Stimulated activated naive CD8-positive, alpha-beta T cell treated with anti-CD3 and anti-CD28 coated beads, Interleukin-15, Interleukin-2, amounts not matched to agents 100 ng/mL and 50 ng/mL, for 24 hours (primary cell): ENCODE data around the gene THAP6.
"Not testable (repeated sequence)": the region's sequence is repeated elsewhere in the genome, so short reads cannot be mapped to it uniquely, and the experiment has no call there.

Experiments
- H3K27ac Mint-ChIP-seq: one replicate; pipeline ENCODE4 v1.8.0; 2021; ENCODE audit warnings: mild to moderate bottlenecking, mixed read lengths
- H3K27me3 Mint-ChIP-seq: one replicate; pipeline ENCODE4 v1.8.0; 2021; ENCODE audit warnings: mixed read lengths
- H3K36me3 Mint-ChIP-seq: one replicate; pipeline ENCODE4 v1.8.0; 2021; ENCODE audit warnings: low read depth, mixed read lengths
- H3K4me1 Mint-ChIP-seq: one replicate; pipeline ENCODE4 v1.8.0; 2021; ENCODE audit warnings: low read depth, mixed read lengths
- H3K4me3 Mint-ChIP-seq: one replicate; pipeline ENCODE4 v1.8.0; 2021; ENCODE audit warnings: mild to moderate bottlenecking, mixed read lengths
- H3K9me3 Mint-ChIP-seq: one replicate; pipeline ENCODE4 v1.8.0; 2021; ENCODE audit warnings: mixed read lengths

THAP6 gene

DNA sequence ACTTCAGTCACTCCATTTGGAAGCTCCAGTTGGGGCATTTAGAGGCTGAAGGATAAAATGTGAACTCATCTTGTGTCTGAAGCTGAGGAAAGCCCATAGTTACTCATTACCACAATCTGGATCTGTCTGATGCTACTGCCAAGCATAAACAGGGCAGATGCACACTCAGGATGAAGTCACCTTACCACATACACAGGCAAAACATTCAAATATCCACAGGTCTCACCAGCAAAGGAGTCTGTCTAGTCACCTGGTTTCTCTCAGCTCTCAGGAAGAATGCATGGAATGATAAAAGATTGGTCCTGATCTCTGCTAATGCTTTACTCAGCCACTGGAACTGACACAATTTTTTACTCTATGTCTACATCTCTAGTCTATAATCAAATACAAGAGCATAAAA lies 28.6 kb downstream of the THAP6 start:
- H3K4me3 Mint-ChIP-seq, result no peak overlapping the region
- no peaks in the 10 kb centered on the region for H3K4me1 Mint-ChIP-seq
- no peaks in the 10 kb centered on the region for H3K36me3 Mint-ChIP-seq
- H3K27ac Mint-ChIP-seq, result no peak overlapping the region
- no peaks in the 10 kb centered on the region for H3K9me3 Mint-ChIP-seq
- no peaks in the 10 kb centered on the region for H3K27me3 Mint-ChIP-seq

- not testable (repeated sequence) for H3K27me3 Mint-ChIP-seq, H3K36me3 Mint-ChIP-seq, H3K4me3 Mint-ChIP-seq, H3K9me3 Mint-ChIP-seq, H3K4me1 Mint-ChIP-seq, H3K27ac Mint-ChIP-seq
Observed at GRCh38 chr4:75544220-75544619, 29.9 kb downstream of the THAP6 start.

DNA sequence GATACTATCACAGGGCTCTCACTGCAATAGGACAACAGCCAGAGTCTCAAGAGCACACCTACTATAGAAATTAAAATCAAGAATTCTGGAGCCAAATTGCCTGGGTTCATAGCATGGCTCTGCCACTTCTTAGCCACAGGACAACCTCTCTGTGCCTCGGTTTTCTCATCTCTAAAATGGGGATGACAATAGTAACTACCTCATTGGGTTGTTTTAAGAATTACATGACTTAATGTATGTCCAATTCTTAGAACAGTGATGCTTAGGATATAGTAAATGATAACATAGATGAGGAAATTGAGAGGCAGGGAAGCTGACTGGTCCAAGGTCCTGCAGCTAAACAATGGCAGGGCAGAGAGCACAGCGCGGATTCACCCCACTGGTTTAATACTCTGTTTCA lies 30.6 kb downstream of the THAP6 start:
- no peaks in the 10 kb centered on the region for H3K9me3 Mint-ChIP-seq

GRCh38 chr4:75545526-75545925 lies 31.3 kb downstream of the THAP6 start:
- Mint-ChIP-seq H3K36me3 (no peaks in the 10 kb centered on the region), H3K9me3 (no peaks in the 10 kb centered on the region), H3K4me3 (no peak overlapping the region), H3K27ac (no peak overlapping the region), H3K4me1 (no peaks in the 10 kb centered on the region), H3K27me3 (no peaks in the 10 kb centered on the region)

More for the DNA sequence above, 30.6 kb downstream of the THAP6 start:
- Mint-ChIP-seq H3K4me1 (no peaks in the 10 kb centered on the region), H3K36me3 (no peaks in the 10 kb centered on the region), H3K4me3 (no peak overlapping the region), H3K27me3 (no peaks in the 10 kb centered on the region), H3K27ac (no peak overlapping the region)

DNA sequence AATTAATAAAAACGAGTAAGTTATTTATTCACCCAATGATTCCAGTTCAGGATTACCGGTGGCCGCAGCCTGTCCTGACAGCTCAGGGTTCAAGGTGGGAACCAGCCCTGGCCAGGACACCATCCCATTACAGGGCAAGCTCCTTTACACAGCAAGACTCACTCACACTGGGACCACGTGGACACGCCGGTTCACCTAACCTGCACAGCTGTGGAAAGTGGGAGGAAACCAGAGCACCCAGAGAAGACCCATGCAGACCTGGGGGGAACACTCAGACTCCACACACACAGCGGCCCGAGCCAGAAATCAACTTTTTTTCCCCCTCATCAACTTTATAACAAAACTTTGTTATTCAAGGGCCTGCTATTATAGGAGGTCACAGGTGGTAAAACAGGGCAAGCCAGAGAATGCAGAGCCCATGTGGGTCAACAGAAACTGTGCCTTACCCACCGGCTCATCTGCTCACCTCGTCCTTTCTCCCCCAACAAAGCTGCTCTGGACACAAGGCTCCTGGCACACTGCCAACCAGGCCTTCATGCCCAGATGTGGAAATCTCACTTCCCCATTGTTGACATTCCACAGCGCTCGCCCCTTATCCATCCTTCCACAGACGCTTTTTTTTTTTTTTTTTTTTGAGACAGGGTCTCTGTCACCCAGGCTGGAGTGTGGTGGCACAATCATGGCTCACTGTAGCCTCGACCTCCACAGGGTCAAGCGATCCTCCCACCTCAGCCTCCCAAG lies 33.5 kb downstream of the THAP6 start:
- Mint-ChIP-seq H3K4me3 (no peak overlapping the region), H3K36me3 (no peaks in the 10 kb centered on the region), H3K4me1 (no peaks in the 10 kb centered on the region), H3K27me3 (no peaks in the 10 kb centered on the region), H3K27ac (no peak overlapping the region), H3K9me3 (no peaks in the 10 kb centered on the region)

GRCh38 chr4:75549019-75549418 lies 34.7 kb downstream of the THAP6 start:
- Mint-ChIP-seq H3K4me3 (no peak overlapping the region), H3K4me1 (no peaks in the 10 kb centered on the region), H3K9me3 (no peaks in the 10 kb centered on the region), H3K27ac (no peak overlapping the region), H3K36me3 (no peaks in the 10 kb centered on the region), H3K27me3 (no peaks in the 10 kb centered on the region)

DNA sequence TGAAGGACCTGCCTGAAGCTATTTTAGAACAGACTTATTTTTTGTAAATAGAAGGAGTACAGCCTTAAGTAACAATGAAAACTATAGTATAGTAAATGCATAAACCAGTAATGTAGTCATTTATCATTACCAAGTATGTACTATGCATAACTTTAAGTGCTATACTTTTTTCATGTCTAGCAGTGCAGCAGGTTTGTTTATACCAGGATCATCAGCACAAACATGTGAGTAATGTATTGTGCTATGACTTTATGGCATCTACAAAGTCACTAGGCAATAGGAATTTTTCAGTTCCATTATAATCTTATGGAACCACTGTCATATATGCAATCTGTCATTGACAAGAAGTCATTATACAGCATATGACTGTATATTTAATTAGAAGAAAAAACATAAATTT lies 38.2 kb downstream of the THAP6 start:
- Mint-ChIP-seq H3K36me3 (no peaks in the 10 kb centered on the region), H3K27ac (no peak overlapping the region), H3K4me3 (no peak overlapping the region), H3K9me3 (no peaks in the 10 kb centered on the region), H3K4me1 (peaks cover 12% of the 10 kb centered on the region), H3K27me3 (peaks cover under 1% of the 10 kb centered on the region)

DNA sequence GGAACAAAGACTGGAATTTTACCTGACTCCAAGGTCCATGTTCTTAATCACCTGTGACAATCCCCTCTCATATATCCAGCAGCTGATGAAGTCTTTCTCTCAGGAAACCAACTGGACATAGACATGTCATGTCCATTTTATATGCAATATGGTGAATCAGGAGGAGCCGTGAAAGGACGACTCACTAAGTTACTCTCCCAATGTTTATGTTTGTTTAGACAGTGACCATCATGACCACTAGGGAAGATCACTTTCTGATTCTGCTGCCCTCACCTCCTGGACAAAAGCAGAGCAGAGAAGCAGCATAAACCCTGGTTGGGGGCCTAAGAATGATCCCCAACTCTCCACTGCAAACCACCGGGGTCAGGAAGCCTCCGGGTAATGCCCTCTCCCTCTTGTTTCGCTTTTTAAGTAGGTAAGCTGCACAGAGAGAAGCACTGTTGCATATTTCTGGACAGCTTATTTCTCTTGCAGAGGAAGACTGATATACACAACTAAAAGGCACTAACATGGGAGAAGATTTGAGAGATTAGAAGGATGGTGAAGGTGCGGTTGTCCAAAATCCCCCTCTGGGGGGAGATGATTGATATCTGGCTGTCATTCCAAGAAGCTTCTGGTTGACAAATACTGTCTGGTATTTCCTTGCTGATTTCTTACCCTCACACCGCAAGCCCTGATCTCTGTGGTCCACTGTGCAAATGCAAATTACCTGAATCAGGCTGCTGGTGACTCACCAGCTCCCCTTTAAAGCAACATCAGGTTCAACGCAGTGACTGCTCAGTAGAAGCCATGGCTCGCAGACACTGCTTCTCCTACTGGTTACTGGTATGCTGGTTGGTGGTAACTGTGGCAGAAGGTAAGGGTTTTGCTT lies 41.3 kb downstream of the THAP6 start, which contains the start of gene ODAPH:
ODAPH (plus strand) TSS at position 773 of the 871 bp plus-strand sequence; CDS start at position 790, 17 bp downstream.
- H3K27ac Mint-ChIP-seq, result no peak within 1 kb of the TSS
- no peaks in the 10 kb centered on the region for H3K36me3 Mint-ChIP-seq
- no peaks in the 10 kb centered on the region for H3K9me3 Mint-ChIP-seq
- no peak within 1 kb of the TSS for H3K4me3 Mint-ChIP-seq
- H3K4me1 Mint-ChIP-seq, result peaks cover 12% of the 10 kb centered on the region
- H3K27me3 Mint-ChIP-seq, result peaks cover 6% of the 10 kb centered on the region

GRCh38 chr4:75557696-75558095 lies 43.4 kb downstream of the THAP6 start:
- Mint-ChIP-seq H3K27me3 (peaks cover 9% of the 10 kb centered on the region), H3K4me3 (no peak overlapping the region), H3K27ac (no peak overlapping the region)

DNA sequence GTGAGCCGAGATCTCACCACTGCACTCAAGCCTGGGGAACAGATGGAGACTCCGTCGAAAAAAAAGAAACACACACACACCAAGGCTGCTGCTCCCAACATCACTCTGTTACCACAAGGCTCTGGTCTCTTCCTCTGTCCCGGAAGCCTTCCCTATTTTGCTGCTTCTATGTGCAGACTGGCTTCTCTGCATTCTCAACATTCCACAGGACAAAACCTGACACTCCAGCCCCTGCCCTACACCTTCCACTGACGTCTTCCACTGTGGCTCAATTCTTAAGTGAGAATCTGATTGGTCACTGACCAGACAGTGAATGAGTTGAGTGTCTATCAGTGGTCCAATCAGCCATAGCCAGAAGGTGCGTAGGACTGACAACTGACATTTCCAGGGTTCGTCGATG lies 47.5 kb downstream of the THAP6 start:
- Mint-ChIP-seq H3K27ac (no peak overlapping the region), H3K36me3 (no peaks in the 10 kb centered on the region), H3K27me3 (peaks cover 14% of the 10 kb centered on the region), H3K4me3 (no peak overlapping the region), H3K9me3 (no peaks in the 10 kb centered on the region), H3K4me1 (peaks cover 5% of the 10 kb centered on the region)

More at GRCh38 chr4:75557696-75558095, 43.4 kb downstream of the THAP6 start:
- Mint-ChIP-seq H3K36me3 (no peaks in the 10 kb centered on the region), H3K9me3 (no peaks in the 10 kb centered on the region), H3K4me1 (peaks cover 12% of the 10 kb centered on the region)

DNA sequence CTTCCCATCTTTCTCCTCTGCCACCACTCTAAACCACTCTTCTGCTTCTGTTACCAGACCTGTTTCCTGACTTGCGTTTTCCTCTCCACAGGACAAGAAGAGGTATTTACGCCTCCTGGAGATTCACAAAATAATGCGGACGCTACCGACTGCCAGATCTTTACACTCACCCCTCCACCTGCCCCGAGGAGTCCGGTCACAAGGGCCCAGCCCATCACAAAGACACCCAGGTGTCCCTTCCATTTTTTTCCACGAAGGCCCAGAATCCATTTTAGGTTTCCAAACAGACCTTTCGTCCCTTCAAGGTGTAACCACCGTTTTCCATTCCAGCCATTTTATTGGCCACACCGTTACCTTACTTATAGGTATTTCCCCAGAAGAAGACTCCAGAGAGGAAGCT lies 49.8 kb downstream of the THAP6 start:
- no peak overlapping the region for H3K4me3 Mint-ChIP-seq
- H3K9me3 Mint-ChIP-seq, result no peaks in the 10 kb centered on the region
- H3K36me3 Mint-ChIP-seq, result no peaks in the 10 kb centered on the region
- H3K27me3 Mint-ChIP-seq, result peaks cover 12% of the 10 kb centered on the region
- H3K4me1 Mint-ChIP-seq, result peaks cover 5% of the 10 kb centered on the region
- no peak overlapping the region for H3K27ac Mint-ChIP-seq

DNA sequence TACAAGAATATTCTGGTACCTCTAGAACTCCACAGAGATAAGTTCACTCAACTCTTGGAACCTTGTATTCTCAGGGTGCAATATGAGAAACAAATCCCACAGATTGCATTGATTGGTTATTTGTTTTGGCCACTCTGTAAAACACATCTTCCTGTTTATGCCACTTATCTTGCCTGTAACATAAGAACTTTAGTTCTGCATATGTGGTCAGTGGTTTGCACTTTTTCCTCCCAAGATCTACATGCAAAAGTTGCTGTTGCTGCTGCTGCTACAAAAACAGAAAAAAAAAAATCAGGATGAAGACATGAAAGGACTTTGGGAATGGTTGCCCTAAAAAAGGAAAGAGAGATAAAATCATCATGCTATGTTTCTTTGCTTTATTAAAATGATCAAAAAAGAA lies 51.2 kb downstream of the THAP6 start:
- H3K4me1 Mint-ChIP-seq, result peaks cover 5% of the 10 kb centered on the region
- H3K9me3 Mint-ChIP-seq, result no peaks in the 10 kb centered on the region
- H3K27me3 Mint-ChIP-seq, result peaks cover 12% of the 10 kb centered on the region
- H3K36me3 Mint-ChIP-seq, result no peaks in the 10 kb centered on the region
- H3K27ac Mint-ChIP-seq, result no peak overlapping the region
- H3K4me3 Mint-ChIP-seq, result no peak overlapping the region

DNA sequence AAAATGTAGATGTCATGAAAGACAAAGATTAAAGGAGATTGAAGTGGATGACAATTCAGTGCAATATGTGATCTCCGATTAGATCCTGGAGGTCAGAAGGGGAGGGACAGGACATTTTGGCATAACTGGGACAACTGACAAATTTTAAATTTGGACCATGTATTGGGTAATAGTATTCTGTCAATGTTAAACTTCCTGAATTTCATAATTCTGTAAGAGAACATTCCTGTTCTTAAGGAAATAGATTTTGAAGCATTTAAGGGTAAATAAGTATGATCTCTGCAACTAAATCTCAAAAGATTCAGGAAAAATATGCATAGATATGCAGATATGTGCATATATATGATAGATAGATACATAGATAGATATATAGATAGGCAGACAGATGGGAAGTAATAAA lies 52.6 kb downstream of the THAP6 start:
- H3K36me3 Mint-ChIP-seq, result no peaks in the 10 kb centered on the region
- no peak overlapping the region for H3K27ac Mint-ChIP-seq
- H3K27me3 Mint-ChIP-seq, result peaks cover 10% of the 10 kb centered on the region
- no peak overlapping the region for H3K4me3 Mint-ChIP-seq
- H3K9me3 Mint-ChIP-seq, result no peaks in the 10 kb centered on the region
- H3K4me1 Mint-ChIP-seq, result peaks cover 5% of the 10 kb centered on the region

- Mint-ChIP-seq H3K27me3 (peaks cover 8% of the 10 kb centered on the region), H3K4me3 (no peak overlapping the region), H3K9me3 (no peaks in the 10 kb centered on the region), H3K4me1 (peaks cover 5% of the 10 kb centered on the region), H3K36me3 (no peaks in the 10 kb centered on the region), H3K27ac (no peak overlapping the region)
Observed at GRCh38 chr4:75567725-75568124, 53.5 kb downstream of the THAP6 start.
